PC-3 (cell line): ENCODE measurements around the gene SPEF2.

Experiments used
- CTCF ChIP-seq: fragments of 300-600 bp; sonication (generic); conservative IDR thresholded peaks from 2 replicates; pipeline ENCODE4 v1.5.1; 2017; ENCODE audit warnings: antibody characterized with exemption, low read depth, mild to moderate bottlenecking, low read length
- EZH2 ChIP-seq: fragments of 300-600 bp; sonication (generic); IDR thresholded peaks from one replicate; pipeline ENCODE4 v1.6.1; 2017; ENCODE audit warnings: antibody characterized with exemption, mild to moderate bottlenecking, low read length; ENCODE audit not compliant: unreplicated experiment

DNA sequence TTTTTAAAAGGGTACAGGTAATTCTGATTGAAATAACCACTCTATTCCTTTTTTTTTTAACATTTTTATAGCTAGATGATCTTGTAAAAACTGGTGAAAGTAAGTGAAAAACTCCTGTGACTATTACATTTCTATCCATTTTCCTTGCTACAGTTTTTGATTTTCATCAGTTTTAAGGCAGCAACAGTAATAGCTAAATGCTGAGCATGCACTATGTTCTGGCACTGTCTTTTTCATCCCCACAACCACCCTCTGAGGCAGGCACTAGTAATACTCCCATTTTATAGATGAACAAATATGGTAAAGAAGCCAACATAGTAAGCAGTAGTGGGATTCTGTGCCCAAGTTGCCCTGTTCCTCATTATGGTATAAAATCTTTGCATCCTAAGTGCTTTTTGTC lies 126.0 kb downstream of the SPEF2 start:
- TF ChIP-seq CTCF = no peak
- no peak for TF ChIP-seq EZH2
